HG03064 (cell line): ENCODE measurements around the gene NMUR1.
A peak's percentile ranks its signal among the peaks of the same experiment; 100 is the strongest.
"Not testable (repeated sequence)": the region's sequence is repeated elsewhere in the genome, so short reads cannot be mapped to it uniquely, and the experiment has no call there.

Experiments used
- ATAC-seq: cut with Tn5 transposase; IDR thresholded peaks from one replicate; pipeline ENCODE4 v1.9.1; 2021; ENCODE audit warnings: low read depth; ENCODE audit not compliant: unreplicated experiment

Gene NMUR1

GRCh38 chr2:231530099-231531011 is at the start of gene NMUR1:
TSS of gene NMUR1 (minus strand) at chr2:231530445. CDS start at chr2:231530361, 84 bp downstream.
- no peak for ATAC-seq

- no peak for ATAC-seq
Measured at GRCh38 chr2:231579560-231579959, 49.3 kb upstream of the NMUR1 start.

GRCh38 chr2:231578655-231579054 is 48.4 kb upstream of the NMUR1 start:
- not testable (repeated sequence) for ATAC-seq

GRCh38 chr2:231576465-231576864 is 46.2 kb upstream of the NMUR1 start:
- no peak for ATAC-seq

- no peak for ATAC-seq
Measured at GRCh38 chr2:231575612-231576256, 45.5 kb upstream of the NMUR1 start.

GRCh38 chr2:231573698-231574421 is 43.6 kb upstream of the NMUR1 start:
- ATAC-seq: no peak

GRCh38 chr2:231573096-231573495 is 42.9 kb upstream of the NMUR1 start:
- no peak for ATAC-seq

GRCh38 chr2:231571661-231572191 is 41.5 kb upstream of the NMUR1 start:
- no peak for ATAC-seq

- not testable (repeated sequence) for ATAC-seq
Measured at GRCh38 chr2:231570915-231571314, 40.7 kb upstream of the NMUR1 start.

- ATAC-seq: no peak
Measured at GRCh38 chr2:231568785-231569435, 38.7 kb upstream of the NMUR1 start.

- no peak for ATAC-seq
Measured at GRCh38 chr2:231568098-231568784, 38.0 kb upstream of the NMUR1 start.

GRCh38 chr2:231567159-231567558 is 36.9 kb upstream of the NMUR1 start:
- ATAC-seq: no peak

- no peak for ATAC-seq
Measured at GRCh38 chr2:231565887-231566594, 35.8 kb upstream of the NMUR1 start.

GRCh38 chr2:231563378-231563961 is 33.2 kb upstream of the NMUR1 start:
- ATAC-seq: no peak

GRCh38 chr2:231557571-231558217 is 27.4 kb upstream of the NMUR1 start:
- peak; percentile 68 for ATAC-seq

GRCh38 chr2:231556981-231557380 is 26.7 kb upstream of the NMUR1 start:
- ATAC-seq: no peak

GRCh38 chr2:231556496-231556895 is 26.3 kb upstream of the NMUR1 start:
- ATAC-seq: not testable (repeated sequence)
